Measurements from ENCODE around the gene CLCN6. TPM values are rescaled to one million over a fixed set of nuclear protein-coding genes. Genes with fewer than 3 reads are reported as not detected.

CLCN6 gene
- total and polyA plus RNA-seq, 4 donors, result 5.0 to 9.0 (median 6.5) TPM

- 94% methylated on average over 13 of the region's 13 CpGs for WGBS
- no peak overlapping the region for H3K4me3 ChIP-seq (ENCODE audit: low read depth in 1 of 3, low read length in 3 of 3)
- TF ChIP-seq RXRA (IDR thresholded peaks at IDR 0.05), result no peak
- no peak for TF ChIP-seq CTCF (IDR thresholded peaks at IDR 0.05; ENCODE audit: low read depth, low read length, missing input control)
- TF ChIP-seq JUND (IDR thresholded peaks at IDR 0.05), result no peak
- TF ChIP-seq TAF1 (conservative IDR thresholded peaks at IDR 0.05), result no peak
- no peak for TF ChIP-seq NR2F2 (IDR thresholded peaks at IDR 0.05)
- no peak for TF ChIP-seq YY1 (IDR thresholded peaks at IDR 0.05)
- TF ChIP-seq ATF3 (IDR thresholded peaks at IDR 0.05), result no peak
- TF ChIP-seq RAD21 (IDR thresholded peaks at IDR 0.05), result no peak
- TF ChIP-seq HNF4G (IDR thresholded peaks at IDR 0.05), result no peak
- no peak for TF ChIP-seq MAX (IDR thresholded peaks at IDR 0.05)
- TF ChIP-seq FOXA2 (IDR thresholded peaks at IDR 0.05), result no peak
- no peak for TF ChIP-seq FOXA1 (IDR thresholded peaks at IDR 0.05)
- TF ChIP-seq ZBTB33 (IDR thresholded peaks at IDR 0.05), result no peak
- TF ChIP-seq SP1 (IDR thresholded peaks at IDR 0.05), result no peak
- TF ChIP-seq REST (IDR thresholded peaks at IDR 0.05), result no peak
Observed at GRCh38 chr1:11833900-11834299, 27.9 kb downstream of the CLCN6 start.

More at GRCh38 chr1:11833900-11834299, 27.9 kb downstream of the CLCN6 start:
- Histone ChIP-seq H3K36me3 (ENCODE audit: control insufficient read depth in 4 of 4, insufficient read depth in 3 of 4, low read depth in 1 of 4, low read length in 3 of 4) (peaks cover 11 to 89% (median 47%) of the 10 kb centered on the region in 4 donors), H3K27ac (ENCODE audit: low read depth in 1 of 2, low read length in 2 of 2) (no peak overlapping the region), H3K4me1 (ENCODE audit: control insufficient read depth in 4 of 4, insufficient read depth in 4 of 4, low read length in 3 of 4) (peaks cover 0 to 2% (median under 1%) of the 10 kb centered on the region in 4 donors), H3K9ac (ENCODE audit: low read depth in 1 of 2, low read length in 2 of 2) (no peak overlapping the region), H3K27me3 (ENCODE audit: control insufficient read depth in 4 of 4, insufficient read depth in 4 of 4, low read length in 3 of 4) (no peaks in the 10 kb centered on the region), H3K9me3 (ENCODE audit: control insufficient read depth in 4 of 4, low read length in 3 of 4) (no peaks in the 10 kb centered on the region)
- no peak for DNase-seq (ENCODE audit: low spot score)

Data from liver (tissue), 9 donors.